Fibroblast of lung (primary cell): ENCODE data around the gene SPRYD4. TPM values are rescaled to one million over a fixed set of nuclear protein-coding genes. Genes with fewer than 3 reads are reported as not detected.

Source experiments
- polyA plus RNA-seq, 2 donors: library from polyadenylated mRNA; depleted of rRNA in 1 of 2; stranded (reverse) in 1 of 2; unstranded in 1 of 2; fragments of >200 nt; gene quantifications; 2 replicates each; pipeline ENCODE4 v1.2.1, GENCODE V29; 2011 to 2012; ENCODE audit warnings: missing spikeins in 1 of 2
- total RNA-seq: library from RNA; depleted of rRNA; stranded (reverse); fragments of >200 nt; gene quantifications from 2 replicates; pipeline ENCODE4 v1.2.1, GENCODE V29; 2014

SPRYD4 gene
- total and polyA plus RNA-seq, 2 donors (not counting 1 experiment from before 2014, with no cell fraction given), result 1.7 to 2.1 TPM

Other genes with a start within 250 kb of the SPRYD4 start
- gene RNF41, start 246.7 kb upstream of the SPRYD4 start, total RNA-seq, result 120 and 199 TPM in 2 replicates
- gene RNF41, start 246.7 kb upstream of the SPRYD4 start, polyA plus RNA-seq, result 88.4 and 99.7 TPM in 2 replicates
- gene NABP2, start 244.2 kb upstream of the SPRYD4 start, total RNA-seq, result 25.9 and 29.2 TPM in 2 replicates
- 39.7 and 65.5 TPM in 2 replicates for gene NABP2, start 244.2 kb upstream of the SPRYD4 start, polyA plus RNA-seq
- gene SLC39A5, start 238.5 kb upstream of the SPRYD4 start, total RNA-seq, result not detected in 2 replicates
- not detected in 2 replicates for gene SLC39A5, start 238.5 kb upstream of the SPRYD4 start, polyA plus RNA-seq
- gene ANKRD52, start 210.2 kb upstream of the SPRYD4 start, total RNA-seq, result 9.0 and 14.9 TPM in 2 replicates
- gene ANKRD52, start 210.2 kb upstream of the SPRYD4 start, polyA plus RNA-seq, result 12.2 and 15.8 TPM in 2 replicates
- 6.4 and 9.1 TPM in 2 replicates for gene COQ10A, start 201.6 kb upstream of the SPRYD4 start, total RNA-seq
- 14.2 and 16.2 TPM in 2 replicates for gene COQ10A, start 201.6 kb upstream of the SPRYD4 start, polyA plus RNA-seq
- 70.4 and 117 TPM in 2 replicates for gene CS, start 168.2 kb upstream of the SPRYD4 start, total RNA-seq
- gene CS, start 168.2 kb upstream of the SPRYD4 start, polyA plus RNA-seq, result 170 and 228 TPM in 2 replicates
- 47.3 and 48.2 TPM in 2 replicates for gene CNPY2, start 152.6 kb upstream of the SPRYD4 start, total RNA-seq
- gene CNPY2, start 152.6 kb upstream of the SPRYD4 start, polyA plus RNA-seq, result 124 and 142 TPM in 2 replicates
- gene PAN2, start 134.6 kb upstream of the SPRYD4 start, total RNA-seq, result 18.5 and 25.9 TPM in 2 replicates
- gene PAN2, start 134.6 kb upstream of the SPRYD4 start, polyA plus RNA-seq, result 11.4 and 17.3 TPM in 2 replicates
- gene IL23A, start 129.7 kb upstream of the SPRYD4 start, total RNA-seq, result 0.17 TPM in 1 of 2 replicates, not detected in the other
- 0.12 TPM in 1 of 2 replicates, not detected in the other for gene IL23A, start 129.7 kb upstream of the SPRYD4 start, polyA plus RNA-seq
- 284 and 368 TPM in 2 replicates for gene STAT2, start 108.5 kb upstream of the SPRYD4 start, total RNA-seq
- gene STAT2, start 108.5 kb upstream of the SPRYD4 start, polyA plus RNA-seq, result 112 and 148 TPM in 2 replicates
- gene APOF, start 105.7 kb upstream of the SPRYD4 start, total RNA-seq, result not detected in 2 replicates
- not detected in 2 replicates for gene APOF, start 105.7 kb upstream of the SPRYD4 start, polyA plus RNA-seq
- gene TIMELESS, start 19.2 kb upstream of the SPRYD4 start, total RNA-seq, result 3.6 and 5.9 TPM in 2 replicates
- 1.2 and 3.8 TPM in 2 replicates for gene TIMELESS, start 19.2 kb upstream of the SPRYD4 start, polyA plus RNA-seq
- not detected in 2 replicates for gene MIP, start 13.9 kb upstream of the SPRYD4 start, total RNA-seq
- not detected in 2 replicates for gene MIP, start 13.9 kb upstream of the SPRYD4 start, polyA plus RNA-seq
- gene GLS2, start 19.6 kb downstream of the SPRYD4 start, total RNA-seq, result under 0.01 and 0.17 TPM in 2 replicates
- gene GLS2, start 19.6 kb downstream of the SPRYD4 start, polyA plus RNA-seq, result 0.03 and 0.08 TPM in 2 replicates
- 11.3 and 23.1 TPM in 2 replicates for gene RBMS2, start 53.2 kb downstream of the SPRYD4 start, total RNA-seq
- gene RBMS2, start 53.2 kb downstream of the SPRYD4 start, polyA plus RNA-seq, result 66.9 and 76.2 TPM in 2 replicates
- 15.9 and 32.0 TPM in 2 replicates for gene BAZ2A, start 161.7 kb downstream of the SPRYD4 start, total RNA-seq
- 39.9 and 42.5 TPM in 2 replicates for gene BAZ2A, start 161.7 kb downstream of the SPRYD4 start, polyA plus RNA-seq
- 376 and 613 TPM in 2 replicates for gene ATP5F1B, start 177.4 kb downstream of the SPRYD4 start, total RNA-seq
- 965 and 1,111 TPM in 2 replicates for gene ATP5F1B, start 177.4 kb downstream of the SPRYD4 start, polyA plus RNA-seq
- gene PTGES3, start 219.7 kb downstream of the SPRYD4 start, total RNA-seq, result 53.7 and 60.3 TPM in 2 replicates
- 119 and 149 TPM in 2 replicates for gene PTGES3, start 219.7 kb downstream of the SPRYD4 start, polyA plus RNA-seq